PC-9 (cell line): Measurements from ENCODE around the gene ZBTB37. TPM values are rescaled to one million over a fixed set of nuclear protein-coding genes. Genes with fewer than 3 reads are reported as not detected.

Source experiments
- BruUV-seq: library from RNA; stranded (reverse); fragments of 400-500 nt; replicated peaks from 2 replicates; lab custom pipeline; 2021; lab: Mats Ljungman, UMichigan
- CTCF ChIA-PET: fragments of 300-600 bp; sonication (Branson Sonifier 250); formaldehyde crosslinking; loops from one replicate; lab custom pipeline; 2022; ENCODE audit warnings: antibody characterized with exemption; lab: Charles Lee
- POLR2A ChIA-PET: fragments of 300-600 bp; sonication (Branson Sonifier 250); formaldehyde crosslinking; loops from one replicate; lab custom pipeline; 2022; ENCODE audit warnings: antibody characterized with exemption; ENCODE audit not compliant: unreplicated experiment; lab: Charles Lee
- DNase-seq, 2 experiments: peaks; one replicate each; pipeline versions ENCODE4 v3.0.0 to v3.0.0-alpha.2; 2015 to 2022; ENCODE audit warnings: mixed read lengths in 1 of 2
- H2AFZ ChIP-seq: fragments of 200-600 bp; sonication (generic); 2 replicates; pipeline ENCODE4 v1.8.1; 2017; ENCODE audit warnings: antibody characterized with exemption
- H3F3A ChIP-seq: fragments of 200-600 bp; sonication (generic); 2 replicates; pipeline ENCODE4 v1.8.1; 2017; ENCODE audit warnings: antibody characterized with exemption, mild to moderate bottlenecking, low read depth; ENCODE audit not compliant: insufficient read depth
- H3K27ac ChIP-seq: fragments of 200-600 bp; sonication (generic); 2 replicates; pipeline ENCODE4 v1.6.1; 2016; ENCODE audit warnings: mixed run types
- H3K27me3 ChIP-seq: fragments of 200-600 bp; sonication (generic); 2 replicates; pipeline ENCODE4 v1.6.1; 2016; ENCODE audit warnings: low read depth, mixed run types; ENCODE audit not compliant: insufficient read depth
- H3K36me3 ChIP-seq: fragments of 200-600 bp; sonication (generic); 2 replicates; pipeline ENCODE4 v1.6.1; 2016; ENCODE audit warnings: low read depth, mixed run types
- H3K4me1 ChIP-seq: fragments of 200-600 bp; sonication (generic); replicated peaks from 2 replicates; pipeline ENCODE4 v1.6.1; 2016; ENCODE audit warnings: mixed run types; ENCODE audit not compliant: insufficient read depth
- H3K4me2 ChIP-seq: fragments of 200-600 bp; sonication (generic); 2 replicates; pipeline ENCODE4 v1.6.1; 2017; ENCODE audit warnings: mixed run types
- H3K4me3 ChIP-seq: fragments of 200-600 bp; sonication (generic); 2 replicates; pipeline ENCODE4 v1.6.1; 2016; ENCODE audit warnings: mixed run types
- H3K79me2 ChIP-seq: fragments of 200-600 bp; sonication (generic); 2 replicates; pipeline ENCODE4 v1.6.1; 2017; ENCODE audit warnings: low read depth, mixed run types
- H3K9me2 ChIP-seq: fragments of 200-600 bp; sonication (generic); 2 replicates; pipeline ENCODE4 v1.8.1; 2017; ENCODE audit warnings: mild to moderate bottlenecking; ENCODE audit not compliant: insufficient read depth
- H3K9me3 ChIP-seq: fragments of 200-600 bp; sonication (generic); 2 replicates; pipeline ENCODE4 v1.8.1; 2016; ENCODE audit warnings: low read depth; ENCODE audit not compliant: insufficient read depth
- H4K20me1 ChIP-seq: fragments of 200-600 bp; sonication (generic); 2 replicates; pipeline ENCODE4 v1.8.1; 2017; ENCODE audit not compliant: insufficient read depth
- EZH2 ChIP-seq: fragments of 200-600 bp; sonication (generic); IDR thresholded peaks from 2 replicates; pipeline ENCODE4 v1.8.0; 2017; ENCODE audit warnings: antibody characterized with exemption, low read depth
- intact Hi-C: fragments of 100-400 bp; cut with micrococcal nuclease; formaldehyde crosslinking; loops from one replicate; pipeline ENCODE4 v1.10.0; 2022; ENCODE audit not compliant: unreplicated experiment
- total RNA-seq: library from RNA; stranded (reverse); gene quantifications from 2 replicates; pipeline ENCODE4 v1.2.3, GENCODE V29; 2021
- TF ChIP-seq, protein P1 (sequence below): fragments of 200-600 bp; sonication (generic); conservative IDR thresholded peaks from 2 replicates; pipeline ENCODE4 v1.6.1; 2017; ENCODE audit warnings: mixed run types, antibody characterized with exemption, mild to moderate bottlenecking, moderate library complexity

ZBTB37 gene
- total RNA-seq, 1 experiment from 2014 or later, result 8.3 TPM

DNA sequence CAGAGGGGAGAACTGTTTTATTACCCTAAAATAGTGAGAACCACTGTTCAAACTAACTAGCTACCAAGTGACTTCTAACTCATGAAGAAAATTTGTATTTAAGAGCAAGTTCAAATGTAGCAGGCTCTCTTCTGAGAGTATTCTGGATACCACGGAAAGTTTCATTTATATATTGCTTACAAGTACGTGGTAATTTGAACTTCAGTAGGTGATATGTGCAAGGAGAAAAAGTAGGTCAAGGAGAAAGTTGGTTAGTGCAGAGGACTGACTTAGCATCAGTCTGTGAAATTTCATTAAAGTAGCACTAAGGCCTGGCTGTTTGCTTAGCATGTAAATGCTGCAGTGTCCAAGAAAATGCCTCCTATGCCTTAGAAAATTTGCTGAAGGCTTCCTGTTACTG is 32.2 kb downstream of the ZBTB37 start:
- no peaks in the 10 kb centered on the region for H4K20me1 ChIP-seq
- no TSS peak for BruUV-seq
- POLR2A ChIA-PET, result no interaction called here
- no peaks in the 10 kb centered on the region for H3K9me3 ChIP-seq
- DNase-seq, result no peak
- H3K4me3 ChIP-seq, result no peak overlapping the region
- no peaks in the 10 kb centered on the region for H3K9me2 ChIP-seq
- TF ChIP-seq EZH2, result no peak
- TF ChIP-seq, protein P1, sequence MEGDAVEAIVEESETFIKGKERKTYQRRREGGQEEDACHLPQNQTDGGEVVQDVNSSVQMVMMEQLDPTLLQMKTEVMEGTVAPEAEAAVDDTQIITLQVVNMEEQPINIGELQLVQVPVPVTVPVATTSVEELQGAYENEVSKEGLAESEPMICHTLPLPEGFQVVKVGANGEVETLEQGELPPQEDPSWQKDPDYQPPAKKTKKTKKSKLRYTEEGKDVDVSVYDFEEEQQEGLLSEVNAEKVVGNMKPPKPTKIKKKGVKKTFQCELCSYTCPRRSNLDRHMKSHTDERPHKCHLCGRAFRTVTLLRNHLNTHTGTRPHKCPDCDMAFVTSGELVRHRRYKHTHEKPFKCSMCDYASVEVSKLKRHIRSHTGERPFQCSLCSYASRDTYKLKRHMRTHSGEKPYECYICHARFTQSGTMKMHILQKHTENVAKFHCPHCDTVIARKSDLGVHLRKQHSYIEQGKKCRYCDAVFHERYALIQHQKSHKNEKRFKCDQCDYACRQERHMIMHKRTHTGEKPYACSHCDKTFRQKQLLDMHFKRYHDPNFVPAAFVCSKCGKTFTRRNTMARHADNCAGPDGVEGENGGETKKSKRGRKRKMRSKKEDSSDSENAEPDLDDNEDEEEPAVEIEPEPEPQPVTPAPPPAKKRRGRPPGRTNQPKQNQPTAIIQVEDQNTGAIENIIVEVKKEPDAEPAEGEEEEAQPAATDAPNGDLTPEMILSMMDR, result no peak
- CTCF ChIA-PET, result no interaction called here
- H3K27me3 ChIP-seq, result no peaks in the 10 kb centered on the region
- H2AFZ ChIP-seq, result no peak overlapping the region
- intact Hi-C loops, result no loop called here
- no peaks in the 10 kb centered on the region for H3K36me3 ChIP-seq
- no peak overlapping the region for H3K4me2 ChIP-seq
- H3F3A ChIP-seq, result no peaks in the 10 kb centered on the region
- H3K27ac ChIP-seq, result no peak overlapping the region
- H3K4me1 ChIP-seq, result no peaks in the 10 kb centered on the region
- no peaks in the 10 kb centered on the region for H3K79me2 ChIP-seq

DNA sequence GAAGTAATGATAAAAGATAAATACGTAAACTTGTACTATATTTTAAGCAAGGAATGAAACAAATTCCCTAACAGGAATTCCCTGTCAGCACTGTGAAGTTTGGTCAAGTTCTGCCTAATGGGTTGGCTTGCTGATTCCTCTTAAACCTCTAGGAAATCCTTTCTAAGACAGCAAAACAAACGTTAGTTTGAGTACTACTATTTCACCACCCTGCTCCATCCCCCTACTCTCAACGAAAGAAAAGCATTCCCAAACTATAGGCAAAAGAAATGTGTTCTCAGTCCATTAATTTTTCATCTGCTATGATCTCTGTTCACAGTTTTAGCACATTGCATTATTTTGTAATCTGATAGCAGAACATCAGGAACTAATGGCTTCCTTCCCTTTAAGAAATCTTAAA is 32.8 kb downstream of the ZBTB37 start:
- Histone ChIP-seq H3K27me3 (no peaks in the 10 kb centered on the region), H3K79me2 (no peaks in the 10 kb centered on the region), H2AFZ (no peak overlapping the region), H3K9me3 (no peaks in the 10 kb centered on the region), H3K4me2 (no peak overlapping the region), H3K4me3 (no peak overlapping the region), H3K4me1 (no peaks in the 10 kb centered on the region), H3K27ac (no peak overlapping the region), H4K20me1 (no peaks in the 10 kb centered on the region), H3K9me2 (no peaks in the 10 kb centered on the region), H3F3A (no peaks in the 10 kb centered on the region), H3K36me3 (no peaks in the 10 kb centered on the region)
- intact Hi-C loops, result no loop called here
- TF ChIP-seq EZH2, result no peak
- TF ChIP-seq, protein P1, result no peak
- ChIA-PET CTCF (no interaction called here), POLR2A (no interaction called here)
- BruUV-seq, result no TSS peak
- no peak for DNase-seq

DNA sequence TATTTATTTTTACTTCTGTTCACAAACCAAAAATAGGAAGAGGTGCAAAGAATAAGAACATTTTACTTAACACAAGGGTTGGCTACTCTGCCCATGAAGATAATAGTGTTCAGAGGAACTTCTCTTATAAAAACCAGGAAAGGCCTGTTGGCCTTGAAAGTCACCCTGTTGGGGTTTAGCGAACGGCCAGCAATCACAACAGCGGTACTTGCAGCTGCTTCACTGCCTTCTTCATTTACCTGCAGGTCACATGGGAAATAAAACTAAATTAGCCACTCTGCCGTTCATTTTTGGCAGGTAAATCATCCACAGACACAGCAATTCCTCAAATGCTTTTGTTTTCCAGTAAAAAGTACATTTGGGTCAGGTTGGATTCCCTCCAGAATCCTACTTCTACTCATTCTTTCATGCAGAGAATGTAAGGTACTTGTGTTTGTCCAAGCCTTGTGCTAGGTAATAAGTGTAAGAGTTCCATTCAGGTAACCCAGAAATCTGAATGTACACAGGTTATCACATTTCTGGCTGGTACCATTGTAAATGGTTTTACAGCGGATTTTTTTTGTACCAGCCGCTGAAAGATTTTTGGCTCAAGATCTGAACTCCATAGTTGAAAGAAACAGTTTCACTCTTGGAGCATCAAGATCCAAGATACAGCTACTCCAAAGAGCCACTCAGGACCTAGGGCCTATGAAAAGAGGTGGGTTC is 35.8 kb downstream of the ZBTB37 start:
- H3K27ac ChIP-seq, result no peak overlapping the region
- no peaks in the 10 kb centered on the region for H3K9me2 ChIP-seq
- TF ChIP-seq, protein P1, result no peak
- no peak for TF ChIP-seq EZH2
- CTCF ChIA-PET, result no interaction called here
- H3K79me2 ChIP-seq, result no peaks in the 10 kb centered on the region
- DNase-seq, result no peak
- no peaks in the 10 kb centered on the region for H3K27me3 ChIP-seq
- H3K36me3 ChIP-seq, result no peaks in the 10 kb centered on the region
- H3K4me1 ChIP-seq, result no peaks in the 10 kb centered on the region
- no peaks in the 10 kb centered on the region for H4K20me1 ChIP-seq
- BruUV-seq, result no TSS peak
- no peak overlapping the region for H2AFZ ChIP-seq
- POLR2A ChIA-PET, result no interaction called here
- no peak overlapping the region for H3K4me3 ChIP-seq
- H3K4me2 ChIP-seq, result no peak overlapping the region
- no peaks in the 10 kb centered on the region for H3K9me3 ChIP-seq
- intact Hi-C loops, result no loop called here
- no peaks in the 10 kb centered on the region for H3F3A ChIP-seq
